ENCODE measurements around the gene TBX3. TPM values are rescaled to one million over a fixed set of nuclear protein-coding genes. Genes with fewer than 3 reads are reported as not detected.

TBX3 gene
- total RNA-seq, 1 donor from 2014 or later: 11.9 TPM

- intact Hi-C loops (cut with DNase I): loop anchor here (5.0 to 10.0 kb wide), 2 partner anchors 794 to 1271 kb away; no protein-coding TSS in a partner anchor
- DNase-seq (ENCODE audit: missing footprints) (no peak), ATAC-seq (no peak)
Measured at GRCh38 chr12:114661245-114661644, 22.7 kb downstream of the TBX3 start.

DNA sequence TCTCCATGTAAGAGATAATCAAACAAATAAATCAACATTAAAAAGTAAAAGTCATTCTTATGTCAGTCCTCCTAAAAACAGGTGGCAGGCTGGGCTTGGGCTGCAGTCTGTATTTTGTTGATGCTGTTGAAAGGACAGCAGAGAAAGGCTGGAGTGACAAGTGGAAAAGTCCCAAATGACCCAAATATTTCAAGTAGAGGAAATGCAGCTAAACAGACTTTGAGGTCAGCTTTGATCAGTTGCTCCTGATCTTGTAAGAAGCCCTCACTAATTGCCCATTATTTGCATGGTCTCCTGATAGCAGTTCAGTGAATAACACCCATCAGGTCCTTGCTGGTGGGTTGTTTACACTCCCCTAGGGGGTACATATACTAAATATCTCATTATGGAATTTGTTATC lies 24.9 kb downstream of the TBX3 start:
- intact Hi-C loops (cut with DNase I): no loop called here
- ATAC-seq (no peak), DNase-seq (ENCODE audit: missing footprints) (no peak)

- intact Hi-C loops (cut with DNase I): no loop called here
- ATAC-seq (no peak), DNase-seq (ENCODE audit: missing footprints) (no peak)
Measured at GRCh38 chr12:114658002-114658441, 26.0 kb downstream of the TBX3 start.

- DNase-seq (ENCODE audit: missing footprints) (no peak), ATAC-seq (no peak)
- intact Hi-C loops (cut with DNase I): no loop called here
Measured at GRCh38 chr12:114657597-114657920, 26.4 kb downstream of the TBX3 start.

- intact Hi-C loops (cut with DNase I): no loop called here
- DNase-seq (ENCODE audit: missing footprints) (no peak), ATAC-seq (no peak)
Measured at GRCh38 chr12:114656906-114657596, 26.9 kb downstream of the TBX3 start.

GRCh38 chr12:114655934-114656749 lies 27.8 kb downstream of the TBX3 start:
- intact Hi-C loops (cut with DNase I): no loop called here
- no peak for ATAC-seq
- no peak for DNase-seq (ENCODE audit: missing footprints)

- ATAC-seq: no peak
- intact Hi-C loops (cut with DNase I): no loop called here
- no peak for DNase-seq (ENCODE audit: missing footprints)
Measured at GRCh38 chr12:114649585-114649984, 34.4 kb downstream of the TBX3 start.

GRCh38 chr12:114648711-114649110 lies 35.3 kb downstream of the TBX3 start:
- no peak for ATAC-seq
- intact Hi-C loops (cut with DNase I): no loop called here
- DNase-seq (ENCODE audit: missing footprints): no peak

DNA sequence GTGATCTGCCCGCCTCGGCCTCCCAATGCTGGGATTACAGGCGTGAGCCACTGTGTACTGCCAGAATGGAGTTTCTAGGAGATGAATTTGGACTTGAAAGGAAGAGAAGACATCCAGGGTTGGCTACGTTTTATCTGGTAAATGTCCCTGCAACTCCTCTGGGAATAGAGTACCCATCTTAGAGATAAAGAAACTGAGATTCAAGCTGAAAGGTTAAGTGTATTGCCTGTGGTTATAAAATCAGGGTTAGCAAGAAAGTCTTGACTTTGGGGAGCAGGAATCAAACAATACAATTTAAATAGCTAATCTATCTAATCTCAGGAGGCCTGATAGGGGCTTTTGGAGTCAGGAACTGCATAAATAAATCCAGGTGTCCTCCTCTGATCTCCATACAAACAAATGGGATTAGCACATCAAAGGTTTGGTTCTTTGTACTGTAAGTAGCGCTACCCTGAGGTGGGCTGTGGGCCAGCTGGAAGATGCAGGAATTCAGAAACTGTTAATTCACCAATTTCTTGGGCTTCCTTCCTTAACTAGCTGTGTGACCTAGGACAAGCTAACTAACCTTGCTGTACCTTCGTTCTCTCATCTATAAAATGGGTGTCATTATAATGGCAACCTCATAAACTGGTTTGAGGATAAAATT lies 45.1 kb downstream of the TBX3 start:
- DNase-seq (ENCODE audit: missing footprints) (no peak), ATAC-seq (no peak)
- intact Hi-C loops (cut with DNase I): no loop called here

- no peak for DNase-seq (ENCODE audit: missing footprints)
- no peak for ATAC-seq
- intact Hi-C loops (cut with DNase I): no loop called here
Measured at GRCh38 chr12:114636723-114637480, 47.1 kb downstream of the TBX3 start.

- intact Hi-C loops (cut with DNase I): no loop called here
Measured at GRCh38 chr12:114631242-114631641, 52.7 kb downstream of the TBX3 start.

GRCh38 chr12:114628199-114628598 lies 55.8 kb downstream of the TBX3 start:
- intact Hi-C loops (cut with DNase I): no loop called here
- DNase-seq (ENCODE audit: missing footprints) (no peak), ATAC-seq (no peak)

More at GRCh38 chr12:114631242-114631641, 52.7 kb downstream of the TBX3 start:
- DNase-seq (ENCODE audit: missing footprints) (no peak), ATAC-seq (no peak)

DNA sequence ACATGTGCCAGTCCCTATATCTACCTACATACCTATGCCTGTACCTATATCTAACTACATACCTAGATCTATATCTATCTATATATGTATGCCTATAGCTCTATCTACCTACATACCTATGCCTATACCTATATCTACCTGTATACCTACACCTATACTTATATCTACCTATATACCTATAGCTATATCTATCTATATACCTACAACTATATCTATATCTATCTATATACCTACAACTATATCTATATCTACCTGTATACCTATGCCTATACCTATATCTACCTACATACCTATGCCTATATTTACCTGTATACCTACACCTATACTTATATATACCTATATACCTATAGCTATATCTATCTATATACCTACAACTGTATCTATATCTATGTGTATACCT lies 56.6 kb downstream of the TBX3 start:
- no peak for DNase-seq (ENCODE audit: missing footprints)
- no peak for ATAC-seq
- intact Hi-C loops (cut with DNase I): no loop called here

DNA sequence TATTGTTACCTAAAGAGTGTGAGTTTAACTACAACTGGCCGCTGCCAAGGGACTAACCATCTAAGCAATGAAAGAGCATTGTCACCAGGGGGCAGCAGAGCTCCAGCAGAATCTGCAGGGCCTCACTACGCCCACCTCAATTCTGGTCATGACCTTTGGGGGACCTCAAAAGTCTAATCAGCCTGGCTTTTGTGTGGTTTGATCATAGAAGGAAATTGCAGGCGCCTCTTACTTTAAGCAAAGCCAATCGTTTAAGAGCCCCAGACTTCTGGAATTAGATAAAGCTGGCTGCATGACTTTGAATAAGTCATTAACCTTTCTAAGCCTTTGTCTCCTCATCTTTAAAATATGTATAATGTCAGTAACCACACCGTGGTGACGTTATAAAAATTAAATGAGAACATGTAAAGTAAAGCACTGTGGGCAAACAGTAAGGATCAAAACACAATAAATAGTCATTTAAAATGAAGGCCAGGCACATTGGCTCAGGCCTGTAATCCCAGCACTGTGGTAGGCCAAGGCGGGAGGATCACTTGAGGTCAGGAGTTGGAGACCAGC lies 58.6 kb downstream of the TBX3 start:
- no peak for DNase-seq (ENCODE audit: missing footprints)

GRCh38 chr12:114623737-114624136 lies 60.2 kb downstream of the TBX3 start:
- intact Hi-C loops (cut with DNase I): no loop called here

More for the DNA sequence above, 58.6 kb downstream of the TBX3 start:
- ATAC-seq: no peak
- intact Hi-C loops (cut with DNase I): no loop called here

More at GRCh38 chr12:114623737-114624136, 60.2 kb downstream of the TBX3 start:
- DNase-seq (ENCODE audit: missing footprints) (no peak), ATAC-seq (no peak)
